ENCODE measurements around the gene PKDREJ. TPM values are rescaled to one million over a fixed set of nuclear protein-coding genes. Genes with fewer than 3 reads are reported as not detected.

The PKDREJ gene
- total and polyA plus RNA-seq, 2 experiments from 2014 or later, result not detected

- no peak for TF ChIP-seq ZNF462 (CRISPR knock-in tag; IDR thresholded peaks at IDR 0.05)
These were observed 31.6 kb upstream of the PKDREJ start (continued) for GRCh38 chr22:46294784-46295183.

GRCh38 chr22:46293577-46294260 lies 30.6 kb upstream of the PKDREJ start:
- Histone ChIP-seq H3K27me3 (ENCODE audit: insufficient read depth) (no peaks in the 10 kb centered on the region), H2AFZ (no peak overlapping the region), H3K27ac (ENCODE audit: low read depth) (no peak overlapping the region), H3F3A (replicated peaks; ENCODE audit: low read depth) (no peaks in the 10 kb centered on the region; the same call in 1 of the 2 replicates), H3K9me2 (ENCODE audit: insufficient read depth) (no peaks in the 10 kb centered on the region), H4K20me1 (replicated peaks; ENCODE audit: insufficient read depth) (peaks cover 4% of the 10 kb centered on the region; the same call in 1 of the 2 replicates), H3K4me3 (no peak overlapping the region), H3K36me3 (ENCODE audit: insufficient read depth) (no peaks in the 10 kb centered on the region), H3K4me1 (ENCODE audit: insufficient read depth) (peaks cover 10% of the 10 kb centered on the region), H3K79me2 (replicated peaks; ENCODE audit: insufficient read depth) (peaks cover 11% of the 10 kb centered on the region), H3K4me2 (no peak overlapping the region)
- Mint-ChIP-seq H3K4me1 (peaks cover 17% of the 10 kb centered on the region), H3K9me3 (peaks cover 2% of the 10 kb centered on the region; the same call in 1 of the 3 replicates), H3K27ac (no peak overlapping the region; the same call in 1 of the 2 replicates), H3K27me3 (ENCODE audit: insufficient read depth, low read depth, poor library complexity) (peaks cover 20% of the 10 kb centered on the region), H3K36me3 (ENCODE audit: low read depth) (peaks cover 13% of the 10 kb centered on the region), H3K4me3 (no peak overlapping the region)
- DNase-seq (ENCODE audit: low spot score), result no peak
- no peak for ATAC-seq
- TF ChIP-seq ZNF462 (CRISPR knock-in tag; IDR thresholded peaks at IDR 0.05) (no peak), ZNF114 (CRISPR knock-in tag; IDR thresholded peaks at IDR 0.05) (no peak), CREB1 (CRISPR knock-in tag; IDR thresholded peaks at IDR 0.05; ENCODE audit: low read depth) (no peak), CTCF (conservative IDR thresholded peaks at IDR 0.05; ENCODE audit: low read depth in 2 of 2) (no peak), STAT1 (IDR thresholded peaks at IDR 0.05; ENCODE audit: unreplicated experiment) (no peak), POLR2AphosphoS5 (IDR thresholded peaks at IDR 0.05; ENCODE audit: low read depth) (no peak), EZH2 (IDR thresholded peaks at IDR 0.05; ENCODE audit: low read depth, unreplicated experiment) (no peak)

All from GM23338 (cell line).